GM12865 (cell line): ENCODE results near the gene FBP1.

Source experiments
- DNase-seq: peaks from one replicate; pipeline ENCODE4 v3.0.0; 2010; ENCODE audit warnings: low read depth
- H3K4me3 ChIP-seq: 2 replicates; pipeline ENCODE4 v1.5.1; 2011; ENCODE audit warnings: mild to moderate bottlenecking, low read depth, low read length, control low read depth
- TF ChIP-seq, protein P1 (sequence below): IDR thresholded peaks from 2 replicates; pipeline ENCODE4 v1.5.1; 2011; ENCODE audit warnings: low read length, control low read depth, low read depth, inconsistent platforms; ENCODE audit not compliant: insufficient read depth; ENCODE audit errors: missing control alignments

Gene FBP1

DNA sequence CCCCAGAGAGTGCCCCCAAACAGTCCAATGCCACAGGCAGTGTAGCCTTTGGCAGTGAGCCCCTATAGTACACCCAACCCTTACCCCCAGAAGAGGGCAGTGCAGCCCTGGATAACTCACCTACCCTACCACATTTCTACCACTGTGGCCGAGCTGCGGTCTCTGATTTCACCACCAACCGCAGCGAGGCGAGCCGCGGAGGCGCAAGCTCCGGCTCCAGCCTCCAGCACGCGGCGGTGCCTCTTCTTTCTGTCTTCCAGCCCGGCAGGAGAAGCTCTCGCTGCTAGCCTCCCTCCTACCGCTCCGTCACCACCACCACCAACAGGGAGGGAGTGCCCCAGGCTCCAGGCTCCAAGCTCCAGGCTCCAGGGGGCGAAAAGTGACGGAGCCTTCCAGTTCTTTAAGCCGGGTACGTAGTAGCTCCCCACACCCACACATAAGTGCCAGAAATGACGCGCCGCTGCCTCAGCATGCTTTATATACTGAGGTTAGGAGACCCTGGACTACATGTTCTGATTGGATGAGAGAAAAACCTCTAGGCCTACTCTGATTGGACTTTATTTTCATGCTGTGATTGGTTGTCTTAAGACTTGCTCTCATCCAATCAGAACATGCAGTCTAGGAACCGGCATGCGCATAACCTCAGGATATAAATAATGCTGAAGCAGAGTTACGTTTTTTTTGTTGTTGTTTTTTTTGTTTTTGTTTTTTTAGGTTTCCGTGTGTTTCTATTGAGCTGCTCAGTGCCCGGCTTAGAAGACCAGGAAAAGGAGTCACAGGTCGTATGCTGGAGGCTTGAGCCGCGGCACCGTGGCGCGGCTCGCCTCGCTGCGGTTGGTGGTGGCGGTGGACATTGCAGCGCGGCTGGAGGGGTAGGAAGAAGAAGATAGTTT lies 84.6 kb downstream of the FBP1 start, which contains the start of gene PCAT7:
TSS of gene PCAT7 (plus strand) at position 645 of the 893 bp plus-strand sequence.
- no peak within 1 kb of the TSS for H3K4me3 ChIP-seq
- TF ChIP-seq, protein P1, sequence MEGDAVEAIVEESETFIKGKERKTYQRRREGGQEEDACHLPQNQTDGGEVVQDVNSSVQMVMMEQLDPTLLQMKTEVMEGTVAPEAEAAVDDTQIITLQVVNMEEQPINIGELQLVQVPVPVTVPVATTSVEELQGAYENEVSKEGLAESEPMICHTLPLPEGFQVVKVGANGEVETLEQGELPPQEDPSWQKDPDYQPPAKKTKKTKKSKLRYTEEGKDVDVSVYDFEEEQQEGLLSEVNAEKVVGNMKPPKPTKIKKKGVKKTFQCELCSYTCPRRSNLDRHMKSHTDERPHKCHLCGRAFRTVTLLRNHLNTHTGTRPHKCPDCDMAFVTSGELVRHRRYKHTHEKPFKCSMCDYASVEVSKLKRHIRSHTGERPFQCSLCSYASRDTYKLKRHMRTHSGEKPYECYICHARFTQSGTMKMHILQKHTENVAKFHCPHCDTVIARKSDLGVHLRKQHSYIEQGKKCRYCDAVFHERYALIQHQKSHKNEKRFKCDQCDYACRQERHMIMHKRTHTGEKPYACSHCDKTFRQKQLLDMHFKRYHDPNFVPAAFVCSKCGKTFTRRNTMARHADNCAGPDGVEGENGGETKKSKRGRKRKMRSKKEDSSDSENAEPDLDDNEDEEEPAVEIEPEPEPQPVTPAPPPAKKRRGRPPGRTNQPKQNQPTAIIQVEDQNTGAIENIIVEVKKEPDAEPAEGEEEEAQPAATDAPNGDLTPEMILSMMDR = peak; percentile 21
- DNase-seq = peak; percentile 30

DNA sequence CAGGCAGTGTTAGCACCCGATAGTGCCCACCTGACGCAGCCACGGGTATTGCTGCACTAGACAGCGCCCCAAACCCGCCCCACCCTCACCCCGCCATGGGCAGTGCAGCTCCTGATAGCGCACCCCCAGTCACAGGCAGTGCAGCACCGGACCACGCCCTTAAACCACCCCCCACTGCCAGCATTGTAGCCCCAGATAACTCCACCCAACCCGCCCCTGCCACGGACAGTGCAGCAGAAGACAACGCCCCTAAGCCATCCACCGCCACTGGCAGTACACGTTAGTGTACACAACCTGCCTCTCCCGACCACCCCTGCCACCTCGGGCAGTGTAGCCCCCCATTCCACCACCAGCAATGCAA lies 85.3 kb downstream of the FBP1 start:
- TF ChIP-seq, protein P1 = no peak
- no peak for DNase-seq
- no peak overlapping the region for H3K4me3 ChIP-seq
